GM21515 (cell line): Measurements from ENCODE around the gene UBTF.
"Not testable (repeated sequence)": the region's sequence is repeated elsewhere in the genome, so short reads cannot be mapped to it uniquely, and the experiment has no call there.

Experiments
- ATAC-seq: cut with Tn5 transposase; IDR thresholded peaks from one replicate; pipeline ENCODE4 v1.9.1; 2021; ENCODE audit not compliant: unreplicated experiment

UBTF gene

DNA sequence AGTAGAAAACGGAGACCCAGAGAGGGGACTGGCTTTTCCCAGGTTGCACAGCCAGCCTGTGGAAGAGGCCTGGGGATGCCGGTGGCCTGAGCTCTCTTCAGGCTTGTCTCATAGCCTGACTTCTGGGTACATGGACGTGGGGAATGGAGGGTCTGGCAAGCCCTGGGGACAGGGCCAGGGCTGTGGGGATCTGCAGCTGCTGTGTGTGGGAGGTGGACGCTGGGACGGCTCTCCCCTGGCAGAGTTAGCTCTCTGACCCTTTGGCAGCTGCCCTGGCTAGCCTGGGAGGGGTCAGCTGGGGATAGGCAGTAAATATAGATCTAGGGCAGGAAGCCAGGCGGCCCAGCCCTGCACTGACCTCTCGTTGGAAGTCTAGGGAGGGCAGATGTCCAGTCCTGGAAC, 28.0 kb upstream of the UBTF start:
- ATAC-seq, result no peak

DNA sequence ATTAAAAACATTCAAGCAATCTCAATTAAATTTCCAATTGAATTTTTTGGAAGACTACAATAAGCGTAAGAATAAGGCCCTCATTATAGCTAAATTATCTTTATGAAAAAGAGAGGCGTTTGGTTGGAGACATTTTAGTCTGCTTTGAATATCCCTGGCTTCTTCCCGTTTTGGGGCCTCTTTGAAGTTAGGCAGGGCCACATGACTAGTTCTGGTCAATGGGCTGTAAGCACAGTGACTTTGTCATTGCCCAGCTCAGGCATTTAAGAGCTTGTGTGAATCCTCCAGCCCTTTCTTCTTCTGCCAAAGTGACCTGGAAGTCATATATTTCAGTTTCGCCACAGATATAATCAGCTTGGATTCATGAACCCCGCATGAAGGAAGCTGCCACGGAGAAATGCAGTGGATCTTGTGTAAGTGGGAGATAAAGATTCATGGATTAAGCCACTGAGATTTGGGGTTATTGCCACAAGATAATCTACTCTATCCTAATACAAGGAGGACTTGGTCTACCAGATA, 21.7 kb upstream of the UBTF start:
- no peak for ATAC-seq

DNA sequence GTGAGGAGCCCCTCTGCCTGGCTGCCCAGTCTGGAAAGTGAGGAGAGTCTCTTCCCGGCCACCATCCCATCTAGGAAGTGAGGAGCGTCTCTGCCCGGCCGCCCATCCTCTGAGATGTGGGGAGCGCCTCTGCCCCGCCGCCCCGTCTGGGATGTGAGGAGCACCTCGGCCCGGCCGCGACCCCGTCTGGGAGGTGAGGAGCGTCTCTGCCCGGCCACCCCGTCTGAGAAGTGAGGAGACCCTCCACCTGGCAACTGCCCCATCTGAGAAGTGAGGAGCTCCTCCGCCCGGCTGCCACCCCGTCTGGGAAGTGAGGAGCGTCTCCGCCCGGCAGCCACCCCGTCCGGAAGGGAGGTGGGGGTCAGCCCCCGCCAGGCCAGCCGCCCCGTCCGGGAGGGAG, 18.4 kb upstream of the UBTF start:
- not testable (repeated sequence) for ATAC-seq

DNA sequence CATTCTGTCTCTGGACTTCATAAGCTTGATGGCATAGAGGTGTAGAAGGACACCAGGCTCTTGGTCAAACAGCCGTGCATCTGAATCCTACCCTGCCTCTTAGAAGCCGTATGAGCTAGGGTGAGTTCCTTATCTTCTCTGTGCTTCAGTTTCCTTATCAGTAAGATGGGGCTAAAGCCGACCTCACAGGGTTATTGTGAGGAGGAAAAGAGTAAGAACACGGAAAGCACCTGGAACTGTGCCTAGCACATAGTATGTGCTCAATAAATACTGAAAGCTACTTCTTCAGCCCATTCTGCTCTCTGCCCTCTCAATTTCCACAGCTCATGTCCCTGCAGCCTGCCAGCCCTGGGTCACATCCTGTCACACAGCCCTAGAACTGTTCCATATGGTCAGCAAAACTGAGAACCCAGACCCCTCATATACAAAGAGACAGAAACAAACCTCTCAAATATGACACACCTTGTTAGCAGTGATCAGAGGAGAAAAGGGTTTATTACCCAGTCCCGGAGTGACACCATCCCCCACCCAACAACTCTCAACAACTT, 17.0 kb upstream of the UBTF start:
- no peak for ATAC-seq

DNA sequence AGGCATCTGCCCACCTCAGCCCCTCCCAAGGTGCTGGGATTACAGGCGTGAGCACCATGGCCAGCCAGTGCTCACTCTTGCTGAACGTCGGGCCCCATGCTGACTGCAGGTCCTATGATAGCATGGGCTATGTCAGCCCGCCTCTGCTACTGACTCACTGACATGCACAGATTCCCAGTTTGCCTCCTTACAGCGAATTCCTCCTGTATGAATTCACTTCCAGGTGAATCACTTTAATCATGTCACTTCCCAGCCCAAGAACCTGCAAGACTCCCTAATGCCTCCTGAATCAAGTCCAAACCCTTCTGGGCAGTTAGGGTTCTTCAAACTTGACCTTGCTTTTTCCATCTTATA, 16.1 kb upstream of the UBTF start:
- ATAC-seq, result no peak

DNA sequence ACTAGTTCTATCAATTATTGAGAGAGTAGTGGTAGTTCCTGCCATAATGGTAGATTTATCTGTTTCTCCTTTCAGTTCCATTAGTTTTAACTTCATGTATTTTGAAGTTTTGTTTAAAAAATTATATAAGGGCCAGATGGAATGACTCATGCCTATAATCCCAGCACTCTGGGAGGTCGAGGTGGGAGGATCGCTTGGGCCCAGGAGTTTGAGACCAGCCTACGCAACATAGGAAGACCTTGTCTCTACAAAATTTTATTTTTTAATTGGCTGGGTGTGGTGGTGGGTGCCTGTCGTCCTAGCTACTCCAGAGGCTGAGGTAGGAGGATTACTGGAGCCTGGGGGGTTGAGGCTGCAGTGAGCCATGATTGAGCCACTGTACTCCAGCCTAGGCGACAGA, 14.1 kb upstream of the UBTF start:
- ATAC-seq, result no peak

DNA sequence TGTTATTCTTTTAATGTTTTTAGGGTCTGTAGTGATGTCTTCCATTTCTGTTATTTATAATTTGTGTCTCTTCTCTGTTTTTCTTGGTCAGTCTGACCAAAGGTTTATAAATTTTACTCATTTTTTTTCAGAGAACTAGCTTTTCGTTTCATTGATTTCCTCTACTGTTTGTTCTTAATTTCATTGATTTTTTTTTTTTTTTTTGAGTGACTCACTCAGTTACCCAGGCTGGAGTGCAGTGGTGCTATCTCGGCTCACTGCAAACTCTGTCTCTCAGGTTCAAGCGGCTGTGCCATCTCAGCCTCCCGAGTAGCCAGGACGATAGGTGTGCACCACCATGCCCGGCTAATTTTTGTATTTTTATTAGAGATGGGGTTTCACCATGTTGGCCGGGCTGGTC, 12.6 kb upstream of the UBTF start:
- no peak for ATAC-seq

DNA sequence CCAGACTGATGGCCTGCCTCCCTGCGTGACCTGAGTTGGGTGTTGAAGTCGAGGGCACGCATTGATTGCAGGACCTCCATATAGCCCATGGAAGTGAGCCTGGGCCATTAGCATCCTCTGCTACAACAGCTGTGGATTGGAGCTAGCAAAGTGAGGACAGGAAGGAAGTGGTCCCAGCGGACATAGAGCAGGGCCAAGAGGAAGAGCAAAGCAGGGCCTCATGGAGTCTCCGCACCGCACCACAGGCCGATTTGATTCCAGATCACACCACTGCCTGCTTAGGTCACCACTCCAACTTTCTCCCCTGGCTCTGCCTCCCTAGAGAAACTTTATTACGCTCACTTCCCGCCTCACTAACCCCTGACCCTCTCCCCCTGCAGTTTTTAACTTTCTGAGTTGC, 10.7 kb upstream of the UBTF start:
- ATAC-seq, result no peak

DNA sequence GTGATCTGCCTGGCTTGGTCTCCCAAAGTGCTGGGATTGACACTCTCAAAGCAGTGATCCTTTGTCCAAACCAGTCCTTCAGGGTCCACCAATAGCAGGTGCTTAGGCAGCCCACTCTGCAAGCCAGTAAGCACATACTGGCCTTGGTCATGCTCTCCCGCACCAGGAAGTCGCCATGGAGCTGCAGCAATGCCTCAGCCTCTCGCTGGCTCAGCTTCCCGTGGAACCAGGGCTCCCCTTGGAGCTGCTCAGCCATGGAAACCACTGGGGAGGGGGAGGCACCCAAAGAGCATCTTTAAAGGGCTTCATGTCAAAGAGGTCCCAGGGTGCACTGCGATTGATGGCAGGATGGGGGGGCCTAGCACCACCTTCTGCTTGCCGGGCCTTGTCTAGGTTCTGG, 9.6 kb upstream of the UBTF start:
- ATAC-seq, result no peak

DNA sequence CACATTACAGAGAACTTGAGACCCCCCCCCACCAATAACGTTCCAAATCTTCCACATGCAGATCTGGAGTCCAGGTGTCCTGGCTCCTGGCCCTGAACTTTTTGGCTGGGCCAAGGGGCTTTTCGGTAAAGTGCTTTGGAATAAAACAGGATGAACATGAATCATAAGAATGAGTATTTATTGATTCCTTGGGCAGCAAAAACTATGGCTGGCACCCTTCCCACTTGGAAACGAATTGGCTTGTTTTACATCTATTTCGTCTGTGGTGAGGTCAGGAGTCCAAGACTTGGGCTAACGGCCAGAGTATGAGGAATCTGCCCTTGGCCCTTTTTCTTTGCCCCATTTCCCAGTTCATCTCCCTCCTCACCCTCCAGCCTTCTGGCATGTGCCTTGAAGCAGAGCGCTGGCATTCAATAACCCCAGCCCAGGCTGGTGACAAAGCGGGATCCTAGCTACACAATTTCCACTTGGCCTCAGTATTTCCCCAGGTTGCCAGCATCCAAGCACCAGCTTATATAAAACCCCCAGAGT, 4.1 kb upstream of the UBTF start:
- no peak for ATAC-seq

DNA sequence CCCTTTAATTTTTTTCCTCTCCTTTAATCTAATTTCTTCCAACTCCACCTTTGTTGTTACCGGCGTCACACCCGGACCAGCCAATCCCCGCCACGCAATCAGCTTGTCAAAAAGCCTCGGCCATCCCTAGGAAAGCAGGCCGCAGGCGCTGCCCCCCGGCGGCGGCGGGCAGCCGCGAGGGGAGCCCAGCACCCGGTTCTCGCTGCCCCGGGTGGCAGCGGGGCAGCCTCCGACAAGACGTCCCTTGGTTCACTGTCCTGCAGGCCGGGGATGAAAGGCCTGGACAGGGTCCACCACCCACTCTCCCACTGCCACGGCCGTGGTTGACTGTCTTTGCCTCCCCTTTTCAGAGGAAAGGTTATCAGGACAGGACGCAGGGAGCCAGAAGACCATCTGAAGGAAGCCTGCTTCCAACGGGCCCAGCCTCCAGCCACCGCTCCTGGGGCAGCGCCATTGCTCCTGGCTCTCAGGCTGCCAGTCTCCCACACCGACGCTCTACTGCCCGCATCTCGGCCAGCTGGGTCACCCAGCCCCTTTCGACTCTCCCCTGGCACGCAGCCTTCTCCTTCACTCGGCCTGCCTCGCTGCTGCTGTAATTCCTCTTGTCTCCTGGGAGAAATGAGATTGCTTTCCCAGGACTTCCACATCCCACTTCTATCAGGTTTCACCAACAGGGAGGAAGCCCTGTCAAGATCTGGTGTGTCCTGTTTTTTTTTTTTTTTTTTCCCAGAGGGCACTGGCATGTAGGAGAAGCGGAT, 2.8 kb upstream of the UBTF start:
- no peak for ATAC-seq

DNA sequence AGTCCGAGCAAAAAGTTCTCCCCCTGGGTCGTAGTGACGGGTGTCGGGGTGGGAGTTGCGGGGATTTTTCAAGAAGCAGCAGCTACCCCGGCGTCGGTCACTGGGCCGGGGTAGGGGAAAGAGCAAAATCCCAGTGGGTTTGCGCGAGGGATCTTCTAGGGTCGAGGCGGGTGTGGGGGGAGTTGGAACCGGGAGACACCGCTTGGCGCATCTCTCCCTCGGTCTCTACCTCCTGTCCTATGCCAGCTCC, 2.3 kb upstream of the UBTF start:
- ATAC-seq, result no peak

DNA sequence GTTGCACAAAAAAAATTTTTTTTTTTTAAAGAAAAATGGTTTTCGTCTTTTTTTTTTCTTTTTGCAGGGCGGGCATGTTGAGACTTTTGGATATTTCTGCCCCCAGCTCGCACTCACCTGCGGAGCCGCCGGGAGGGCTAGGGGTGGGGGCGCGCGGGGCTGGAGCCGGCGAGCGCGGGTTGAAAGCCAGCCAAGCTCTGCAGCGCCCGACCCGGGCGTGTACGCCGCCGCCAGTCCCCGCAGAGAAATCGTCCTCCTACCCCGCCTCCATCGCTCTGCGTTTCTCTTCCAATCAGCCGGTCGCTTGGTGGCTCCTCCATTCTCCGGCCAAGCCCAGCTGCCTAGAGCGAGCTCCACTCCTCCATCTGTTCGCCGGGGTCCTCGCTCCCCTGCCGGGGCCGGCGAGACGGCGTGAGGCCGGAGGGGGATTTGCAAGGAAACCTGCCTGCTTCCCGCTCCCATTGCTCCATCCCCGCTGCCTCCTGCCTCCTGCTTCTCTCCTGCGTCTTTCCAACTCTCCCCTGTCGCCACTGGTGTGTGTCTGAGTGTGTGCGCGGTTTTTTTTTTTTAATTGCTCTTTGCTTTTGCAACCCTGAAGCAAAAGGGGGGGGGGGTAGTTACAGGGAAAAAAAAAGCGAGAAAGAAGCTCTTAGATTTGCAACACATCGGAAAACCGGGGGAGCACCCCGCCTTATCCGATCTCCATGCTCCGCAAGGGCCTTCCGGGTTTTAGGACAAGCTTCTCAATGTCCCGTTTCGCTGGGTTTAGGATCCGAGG, 1.8 kb upstream of the UBTF start:
- no peak for ATAC-seq

DNA sequence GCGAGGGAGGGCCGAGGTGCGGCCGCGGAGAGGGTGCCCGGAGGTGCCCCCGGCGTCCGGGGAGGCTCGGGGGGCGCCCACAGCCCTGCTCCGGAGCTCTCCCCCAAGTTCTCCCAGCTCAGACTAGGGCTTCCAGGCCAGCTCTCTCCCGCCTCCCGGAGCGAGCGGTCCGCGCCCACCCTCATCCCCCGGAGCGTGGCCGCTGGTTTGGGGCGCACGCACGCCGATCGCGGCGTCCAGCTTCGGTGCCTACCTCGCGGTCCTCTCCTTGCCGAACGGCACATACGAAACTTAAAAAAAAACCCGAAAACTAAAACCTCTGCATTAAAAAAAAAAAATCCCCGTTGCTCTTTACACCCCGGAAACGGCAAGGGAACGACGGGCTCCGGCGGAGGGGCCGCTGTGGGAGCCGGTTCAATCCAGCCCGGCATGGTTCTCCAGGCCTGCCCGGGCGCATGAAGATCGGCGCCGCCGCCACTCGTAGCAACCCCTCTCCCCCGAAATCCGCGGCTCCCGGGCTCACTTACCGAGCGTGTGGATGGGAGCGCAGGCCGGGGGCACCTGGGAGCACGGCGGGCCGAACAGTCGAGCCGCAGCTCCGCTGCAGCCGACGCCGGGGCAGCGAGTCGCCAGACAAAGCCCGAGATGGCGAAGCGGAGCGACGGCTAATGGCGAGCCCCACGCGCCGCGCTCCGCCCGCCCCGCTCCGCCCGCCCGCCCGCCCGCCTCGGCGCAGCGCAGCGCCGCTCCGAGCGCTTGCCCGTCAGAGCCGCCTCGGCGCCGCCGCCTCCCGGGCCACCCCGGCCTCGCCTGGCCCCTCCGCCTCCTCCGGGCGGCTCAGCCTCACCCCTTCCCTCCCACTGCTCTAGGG, 973 bp upstream of the UBTF start:
- ATAC-seq, result no peak

DNA sequence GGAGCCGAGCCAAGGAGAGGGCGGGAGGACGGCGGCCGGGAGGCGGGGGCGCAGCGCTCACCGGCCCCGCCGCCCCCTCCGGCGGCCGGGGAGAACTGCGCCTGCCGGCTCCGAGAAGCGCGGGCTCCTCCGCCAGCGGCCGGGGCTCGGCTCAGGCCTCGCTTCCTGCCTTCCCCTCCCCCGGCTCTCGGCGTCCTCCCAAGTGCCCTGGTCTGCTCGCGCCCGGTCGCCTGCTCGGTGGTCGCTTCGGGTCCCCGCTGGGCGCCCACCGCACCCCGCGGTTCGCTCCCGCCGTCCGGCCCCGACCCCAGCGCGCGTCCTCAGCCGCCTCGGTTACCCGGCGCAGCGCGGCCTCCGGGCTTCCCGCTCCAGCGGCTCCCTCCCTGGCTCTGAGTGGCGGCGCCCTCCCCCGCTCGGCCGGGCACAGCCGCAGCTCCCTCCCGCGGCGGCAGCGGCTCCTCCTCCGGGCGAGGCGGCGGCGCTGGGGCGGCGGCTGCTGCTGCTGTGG, 313 bp downstream of the UBTF start:
- ATAC-seq, result peak; percentile 31

DNA sequence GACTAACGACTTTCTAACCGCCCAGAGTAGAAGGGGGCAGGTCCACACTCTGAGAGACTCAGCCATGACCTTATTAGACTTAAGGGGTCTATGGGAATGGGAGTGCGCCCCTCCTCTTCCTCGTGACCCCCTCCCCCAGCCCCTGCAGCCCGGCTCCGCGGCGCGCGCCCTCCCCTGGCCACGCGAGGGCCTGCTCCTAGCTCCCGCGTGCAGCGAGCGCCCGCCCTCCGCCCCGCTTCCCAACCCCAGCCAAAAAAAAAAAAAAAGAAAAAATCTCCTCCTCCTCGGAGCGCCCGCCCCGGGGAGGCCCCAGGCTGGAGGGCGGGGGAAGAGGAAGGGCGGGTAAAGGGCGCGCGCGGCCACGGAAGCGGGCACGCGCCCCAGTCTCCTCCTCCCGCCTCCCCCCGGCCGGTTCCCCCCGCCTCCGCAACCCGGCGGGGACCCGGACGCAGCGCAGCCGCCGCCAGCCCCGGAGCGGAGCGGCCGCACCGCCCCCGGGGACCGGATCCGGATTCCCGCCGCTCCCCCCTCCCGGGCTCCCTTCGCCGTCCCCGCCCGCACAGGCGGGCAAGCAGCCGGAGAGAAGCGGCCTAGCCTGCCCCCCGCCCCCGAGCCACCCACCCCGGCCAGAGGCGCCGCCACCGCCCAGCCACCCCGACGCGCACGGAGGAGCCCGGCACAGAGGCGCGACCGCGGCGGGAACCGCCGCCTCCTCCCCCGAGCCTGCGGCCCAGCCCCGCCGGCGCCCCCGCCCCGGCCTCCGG, 949 bp downstream of the UBTF start:
- peak; percentile 33 for ATAC-seq

DNA sequence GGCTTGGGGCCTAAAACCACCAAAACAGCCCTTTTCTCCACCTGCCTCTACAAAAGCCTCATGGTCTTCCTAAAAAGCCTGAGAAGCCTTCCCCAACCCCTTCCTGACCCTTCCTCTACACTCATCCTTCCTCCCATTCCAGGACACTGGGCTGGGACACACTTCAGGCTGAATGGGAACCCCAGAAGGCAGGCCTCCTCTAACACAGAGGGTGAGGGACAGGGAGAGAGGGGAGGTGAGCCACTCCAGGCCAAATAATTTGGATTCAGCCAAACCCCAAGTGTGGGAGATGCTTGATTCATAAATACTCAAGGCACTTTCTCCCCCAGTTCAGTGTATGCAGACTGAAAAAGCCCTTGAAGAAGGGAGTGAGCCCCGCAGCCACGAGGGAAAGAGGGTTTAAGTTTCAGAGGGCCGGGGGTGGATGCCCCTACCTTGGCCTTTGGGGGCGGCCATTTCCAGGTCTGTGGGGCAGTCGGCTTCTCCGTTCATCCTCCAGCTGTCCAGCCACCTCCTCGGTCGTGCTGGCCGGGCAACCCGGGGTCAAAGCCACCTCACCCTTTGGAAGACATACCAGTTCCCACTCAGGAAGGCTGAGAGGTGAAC, 1.6 kb downstream of the UBTF start:
- ATAC-seq, result no peak

DNA sequence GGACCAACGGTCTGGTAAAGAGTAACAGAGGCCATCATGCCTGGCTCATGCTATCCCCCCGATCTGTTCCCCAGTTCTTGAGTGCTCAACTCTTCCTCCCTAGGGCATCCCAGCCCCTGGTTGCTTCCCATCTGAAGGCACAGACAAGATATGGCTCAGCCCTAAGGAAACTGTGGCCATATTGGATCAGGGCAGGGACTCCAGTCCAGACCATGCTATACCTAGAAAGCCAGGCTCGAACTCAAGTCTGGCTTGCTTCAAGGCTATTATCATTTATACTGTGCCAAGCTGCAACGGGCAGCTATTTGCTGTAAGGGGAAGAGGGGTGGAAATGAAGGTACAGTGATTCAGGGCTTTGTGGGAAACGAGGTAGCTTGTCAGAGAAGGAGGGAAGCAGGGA, 2.8 kb downstream of the UBTF start:
- no peak for ATAC-seq

DNA sequence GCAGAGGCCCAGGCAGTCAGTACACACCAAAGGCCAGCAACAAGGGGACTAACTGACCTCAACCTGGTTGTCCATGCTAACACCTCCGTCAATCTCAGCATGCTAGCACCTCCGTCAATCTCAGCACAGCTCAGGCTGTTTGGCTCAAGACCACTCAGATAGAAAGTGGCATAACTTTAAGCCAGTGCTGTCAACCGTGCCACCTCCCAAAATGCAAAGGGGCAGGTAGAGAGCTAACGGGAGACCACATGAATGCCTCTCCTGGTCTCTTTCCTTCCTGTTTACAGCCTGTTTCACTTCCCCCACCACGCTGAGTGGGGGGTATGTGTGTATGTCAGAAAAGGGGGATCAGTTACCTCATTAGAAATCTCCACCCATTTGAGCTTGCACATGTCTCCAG, 3.3 kb downstream of the UBTF start:
- no peak for ATAC-seq

DNA sequence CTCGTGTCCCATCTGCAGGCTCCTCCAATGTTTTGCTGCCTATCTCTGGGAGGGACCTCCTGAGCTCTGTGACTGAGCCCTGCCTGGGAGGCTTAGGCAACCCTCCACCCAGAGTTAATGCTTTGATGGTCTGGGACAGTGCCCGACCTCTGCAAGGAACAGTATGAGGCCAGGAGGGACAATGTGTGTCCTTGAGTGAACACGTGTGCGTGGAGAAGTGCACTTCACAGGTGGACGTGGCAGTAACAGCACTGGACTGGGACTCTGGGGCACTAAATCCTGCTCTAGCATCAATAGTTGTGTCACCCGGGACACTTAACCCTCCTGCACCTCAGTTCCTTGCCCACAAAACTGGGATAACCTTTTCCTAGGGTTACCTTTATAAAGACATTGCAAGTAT, 4.6 kb downstream of the UBTF start:
- no peak for ATAC-seq
